Measurements from ENCODE around the gene KIAA1755. TPM values are rescaled to one million over a fixed set of nuclear protein-coding genes. Genes with fewer than 3 reads are reported as not detected.

Gene KIAA1755
- total RNA-seq, 1 experiment from 2014 or later, result 0.22 TPM

DNA sequence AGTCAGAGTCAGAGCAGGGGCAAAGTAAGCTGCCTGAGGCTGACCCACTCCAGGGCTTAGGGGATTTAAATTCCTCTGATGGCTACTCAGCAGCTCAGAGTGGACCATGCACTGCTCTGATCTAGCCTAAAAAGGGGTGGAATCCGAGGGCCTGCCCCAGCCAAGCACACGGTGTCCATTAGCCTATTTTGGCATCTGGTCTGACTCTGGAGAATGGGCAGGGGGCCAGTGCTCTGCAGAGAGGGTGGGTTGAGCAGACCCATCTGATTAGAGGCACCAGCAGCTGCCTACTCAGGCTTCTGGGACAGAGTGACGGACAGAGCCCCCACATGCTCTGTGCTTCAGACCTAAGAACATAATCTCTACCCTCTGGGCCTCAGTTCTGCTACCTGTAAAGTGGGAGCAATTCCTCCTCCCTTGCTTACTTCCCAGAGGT, 69.6 kb downstream of the KIAA1755 start:
- Histone ChIP-seq H3K9me3 (ENCODE audit: insufficient read depth, low read depth) (no peaks in the 10 kb centered on the region), H3K27ac (no peak overlapping the region), H3K36me3 (ENCODE audit: low read depth) (no peaks in the 10 kb centered on the region), H3K79me2 (ENCODE audit: low read depth) (no peaks in the 10 kb centered on the region), H3K4me1 (replicated peaks; ENCODE audit: insufficient read depth) (peaks cover 47% of the 10 kb centered on the region), H3K27me3 (ENCODE audit: insufficient read depth, low read depth) (no peaks in the 10 kb centered on the region), H3K9me2 (ENCODE audit: insufficient read depth) (no peaks in the 10 kb centered on the region), H4K20me1 (ENCODE audit: insufficient read depth) (no peaks in the 10 kb centered on the region), H3K4me2 (no peak overlapping the region), H2AFZ (no peak overlapping the region), H3K4me3 (no peak overlapping the region), H3F3A (ENCODE audit: insufficient read depth, low read depth) (peaks cover 28% of the 10 kb centered on the region)
- intact Hi-C loops (cut with micrococcal nuclease; ENCODE audit: unreplicated experiment), result no loop called here
- no peak for DNase-seq
- CTCF ChIA-PET, result no interaction called here
- POLR2A ChIA-PET (ENCODE audit: unreplicated experiment), result no interaction called here
- BruUV-seq (replicated peaks), result no TSS peak
- TF ChIP-seq, protein P1, sequence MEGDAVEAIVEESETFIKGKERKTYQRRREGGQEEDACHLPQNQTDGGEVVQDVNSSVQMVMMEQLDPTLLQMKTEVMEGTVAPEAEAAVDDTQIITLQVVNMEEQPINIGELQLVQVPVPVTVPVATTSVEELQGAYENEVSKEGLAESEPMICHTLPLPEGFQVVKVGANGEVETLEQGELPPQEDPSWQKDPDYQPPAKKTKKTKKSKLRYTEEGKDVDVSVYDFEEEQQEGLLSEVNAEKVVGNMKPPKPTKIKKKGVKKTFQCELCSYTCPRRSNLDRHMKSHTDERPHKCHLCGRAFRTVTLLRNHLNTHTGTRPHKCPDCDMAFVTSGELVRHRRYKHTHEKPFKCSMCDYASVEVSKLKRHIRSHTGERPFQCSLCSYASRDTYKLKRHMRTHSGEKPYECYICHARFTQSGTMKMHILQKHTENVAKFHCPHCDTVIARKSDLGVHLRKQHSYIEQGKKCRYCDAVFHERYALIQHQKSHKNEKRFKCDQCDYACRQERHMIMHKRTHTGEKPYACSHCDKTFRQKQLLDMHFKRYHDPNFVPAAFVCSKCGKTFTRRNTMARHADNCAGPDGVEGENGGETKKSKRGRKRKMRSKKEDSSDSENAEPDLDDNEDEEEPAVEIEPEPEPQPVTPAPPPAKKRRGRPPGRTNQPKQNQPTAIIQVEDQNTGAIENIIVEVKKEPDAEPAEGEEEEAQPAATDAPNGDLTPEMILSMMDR (conservative IDR thresholded peaks at IDR 0.05), result no peak

DNA sequence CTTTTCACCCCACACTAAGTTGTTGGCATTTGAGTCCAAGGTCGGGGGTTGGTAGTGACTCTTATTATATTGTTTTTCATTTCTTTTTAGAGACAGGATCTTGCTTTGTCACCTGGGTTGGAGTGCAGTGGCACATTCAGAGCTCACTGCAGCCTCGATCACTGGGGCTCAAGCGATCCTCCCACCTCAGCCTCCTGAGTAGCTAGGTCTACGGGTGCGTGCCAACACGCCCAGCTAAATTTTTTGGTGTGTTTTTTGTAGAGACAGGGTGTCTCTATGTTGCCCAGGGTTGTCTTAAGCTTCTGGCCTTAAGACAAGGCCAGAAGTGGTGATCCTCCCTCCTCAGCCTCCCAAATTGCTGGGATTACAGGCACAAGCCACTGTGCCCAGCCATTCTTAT, 70.4 kb downstream of the KIAA1755 start:
- POLR2A ChIA-PET (ENCODE audit: unreplicated experiment), result no interaction called here
- no TSS peak for BruUV-seq (replicated peaks)
- Histone ChIP-seq H3K4me3 (no peak overlapping the region), H3K4me2 (no peak overlapping the region), H4K20me1 (ENCODE audit: insufficient read depth) (no peaks in the 10 kb centered on the region), H3K9me3 (ENCODE audit: insufficient read depth, low read depth) (no peaks in the 10 kb centered on the region; the same call in 1 of the 2 replicates), H3K4me1 (replicated peaks; ENCODE audit: insufficient read depth) (peaks cover 47% of the 10 kb centered on the region), H3K27ac (no peak overlapping the region), H3K27me3 (ENCODE audit: insufficient read depth, low read depth) (no peaks in the 10 kb centered on the region), H3K9me2 (ENCODE audit: insufficient read depth) (no peaks in the 10 kb centered on the region), H2AFZ (no peak overlapping the region), H3K36me3 (ENCODE audit: low read depth) (no peaks in the 10 kb centered on the region), H3K79me2 (ENCODE audit: low read depth) (no peaks in the 10 kb centered on the region), H3F3A (ENCODE audit: insufficient read depth, low read depth) (peaks cover 25% of the 10 kb centered on the region)
- intact Hi-C loops (cut with micrococcal nuclease; ENCODE audit: unreplicated experiment), result no loop called here
- DNase-seq, result no peak
- TF ChIP-seq EZH2 (IDR thresholded peaks at IDR 0.05; ENCODE audit: low read depth), result no peak
- TF ChIP-seq, protein P1 (conservative IDR thresholded peaks at IDR 0.05), result no peak
- CTCF ChIA-PET, result interaction anchor here (0.6 kb wide), 1 partner anchor 16 kb away, joined by 3 read pairs; no protein-coding TSS in a partner anchor

DNA sequence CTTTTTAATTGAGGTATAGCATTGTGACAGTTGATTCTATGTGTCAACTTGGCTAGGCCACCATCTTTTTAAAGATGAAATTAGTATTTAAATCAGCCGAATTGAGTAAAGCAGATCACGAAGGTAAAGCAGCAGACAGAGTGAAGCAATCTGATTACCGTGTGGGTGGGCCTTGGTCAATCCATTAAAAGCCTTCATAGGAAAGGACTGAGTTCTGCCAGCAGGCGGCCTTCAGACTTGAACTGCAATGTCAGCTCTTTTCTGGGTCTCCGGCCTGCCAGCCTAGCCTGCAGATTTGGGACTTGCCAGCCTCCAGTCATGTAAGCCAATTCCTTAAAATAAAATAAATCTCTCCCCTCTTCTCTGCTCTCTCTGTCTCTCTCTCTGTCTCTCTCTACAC, 73.0 kb downstream of the KIAA1755 start:
- H2AFZ ChIP-seq, result no peak overlapping the region
- no peak for TF ChIP-seq EZH2 (IDR thresholded peaks at IDR 0.05; ENCODE audit: low read depth)
- TF ChIP-seq, protein P1 (conservative IDR thresholded peaks at IDR 0.05), result no peak
- H3K79me2 ChIP-seq (ENCODE audit: low read depth), result no peaks in the 10 kb centered on the region
- ChIA-PET CTCF (interaction anchor here (0.6 to 0.7 kb wide), 2 partner anchors 20 to 653 kb away, joined by 4 to 5 read pairs; no protein-coding TSS in a partner anchor), POLR2A (ENCODE audit: unreplicated experiment) (no interaction called here)
- peak overlapping the region; percentile 86 for H3K27ac ChIP-seq
- no peaks in the 10 kb centered on the region for H4K20me1 ChIP-seq (ENCODE audit: insufficient read depth)
- no peaks in the 10 kb centered on the region for H3K36me3 ChIP-seq (ENCODE audit: low read depth)
- no peaks in the 10 kb centered on the region for H3K9me2 ChIP-seq (ENCODE audit: insufficient read depth)
- BruUV-seq (replicated peaks), result no TSS peak
- H3K4me3 ChIP-seq, result no peak overlapping the region
- intact Hi-C loops (cut with micrococcal nuclease; ENCODE audit: unreplicated experiment), result loop anchor here (1.0 kb wide), 1 partner anchor 30 kb away; no protein-coding TSS in a partner anchor
- H3K4me2 ChIP-seq, result peak overlapping the region; percentile 20; the same call in 1 of the 2 replicates
- no peak for DNase-seq
- H3K27me3 ChIP-seq (ENCODE audit: insufficient read depth, low read depth), result no peaks in the 10 kb centered on the region
- peaks cover 64% of the 10 kb centered on the region for H3K4me1 ChIP-seq (replicated peaks; ENCODE audit: insufficient read depth)
- H3K9me3 ChIP-seq (ENCODE audit: insufficient read depth, low read depth), result no peaks in the 10 kb centered on the region; the same call in 1 of the 2 replicates
- peaks cover 43% of the 10 kb centered on the region for H3F3A ChIP-seq (ENCODE audit: insufficient read depth, low read depth)

Data from PC-9 (cell line).